LNCAP (cell line): Measurements from ENCODE around the gene RCSD1.

Experiments
- TF ChIP-seq, protein P1 (sequence below): fragments of 450-650 bp; IDR thresholded peaks from 2 replicates; pipeline ENCODE4 v1.5.1; 2017; ENCODE audit warnings: mild to moderate bottlenecking

Gene RCSD1

DNA sequence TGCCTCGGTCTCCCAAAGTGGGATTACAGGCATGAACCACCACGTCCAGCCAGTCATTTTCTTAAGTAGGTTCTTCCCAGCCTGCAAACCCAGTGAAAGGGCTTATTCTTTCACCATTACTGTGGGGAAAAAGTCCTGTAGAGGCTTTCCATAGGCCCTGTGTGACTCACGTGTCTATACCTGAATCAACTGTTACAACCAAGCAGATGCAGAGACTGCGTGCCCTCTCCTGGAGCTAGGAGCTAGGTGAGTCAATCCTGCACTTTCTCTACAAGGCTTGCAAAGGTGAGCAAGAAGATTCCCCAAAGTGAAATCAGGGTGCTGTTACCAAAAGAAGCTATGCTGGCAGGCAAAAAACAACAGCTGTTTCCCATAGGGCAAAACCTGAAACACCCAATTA, 77.9 kb downstream of the RCSD1 start:
- TF ChIP-seq, protein P1, sequence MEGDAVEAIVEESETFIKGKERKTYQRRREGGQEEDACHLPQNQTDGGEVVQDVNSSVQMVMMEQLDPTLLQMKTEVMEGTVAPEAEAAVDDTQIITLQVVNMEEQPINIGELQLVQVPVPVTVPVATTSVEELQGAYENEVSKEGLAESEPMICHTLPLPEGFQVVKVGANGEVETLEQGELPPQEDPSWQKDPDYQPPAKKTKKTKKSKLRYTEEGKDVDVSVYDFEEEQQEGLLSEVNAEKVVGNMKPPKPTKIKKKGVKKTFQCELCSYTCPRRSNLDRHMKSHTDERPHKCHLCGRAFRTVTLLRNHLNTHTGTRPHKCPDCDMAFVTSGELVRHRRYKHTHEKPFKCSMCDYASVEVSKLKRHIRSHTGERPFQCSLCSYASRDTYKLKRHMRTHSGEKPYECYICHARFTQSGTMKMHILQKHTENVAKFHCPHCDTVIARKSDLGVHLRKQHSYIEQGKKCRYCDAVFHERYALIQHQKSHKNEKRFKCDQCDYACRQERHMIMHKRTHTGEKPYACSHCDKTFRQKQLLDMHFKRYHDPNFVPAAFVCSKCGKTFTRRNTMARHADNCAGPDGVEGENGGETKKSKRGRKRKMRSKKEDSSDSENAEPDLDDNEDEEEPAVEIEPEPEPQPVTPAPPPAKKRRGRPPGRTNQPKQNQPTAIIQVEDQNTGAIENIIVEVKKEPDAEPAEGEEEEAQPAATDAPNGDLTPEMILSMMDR, result no peak

DNA sequence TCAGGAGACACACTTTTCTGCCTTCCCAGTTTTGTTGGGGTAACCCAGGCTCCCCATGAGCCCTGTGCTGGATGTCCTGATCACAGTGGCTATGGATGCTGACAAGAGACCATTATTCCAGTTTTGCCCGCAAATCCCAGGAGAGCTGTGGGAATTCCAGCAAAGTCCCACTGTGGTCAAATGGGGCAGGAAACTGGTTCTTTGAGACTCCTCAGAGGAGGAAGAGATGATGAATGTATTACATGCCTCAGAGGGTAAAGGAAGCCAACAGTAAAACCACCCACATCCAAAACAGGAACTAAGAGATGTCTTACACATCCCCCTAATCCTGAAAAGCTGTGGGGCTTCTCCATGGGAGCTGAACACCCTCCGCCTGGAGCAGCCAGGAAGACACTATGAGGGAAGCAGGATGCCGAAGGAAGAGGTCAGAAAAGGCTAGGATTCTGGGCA, 78.9 kb downstream of the RCSD1 start:
- TF ChIP-seq, protein P1, result no peak

DNA sequence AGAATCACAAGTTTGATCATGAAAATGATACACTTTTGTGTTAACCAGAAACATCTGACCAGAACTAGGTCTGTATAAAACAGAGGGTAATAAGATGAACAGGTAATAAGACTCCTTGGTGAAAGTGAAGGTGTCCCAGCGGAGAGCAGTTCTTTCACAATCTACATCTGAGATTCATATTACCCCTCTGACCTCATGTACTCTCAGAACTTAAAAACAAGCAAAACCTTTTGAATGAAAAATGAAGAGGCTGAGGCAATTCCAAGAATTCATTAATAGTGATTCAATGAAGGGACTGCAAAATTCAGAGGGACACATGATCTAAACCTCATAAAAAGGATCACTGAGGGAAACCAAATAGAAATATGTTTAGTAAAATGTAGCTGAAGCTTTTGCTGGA, 80.8 kb downstream of the RCSD1 start:
- TF ChIP-seq, protein P1, result no peak

DNA sequence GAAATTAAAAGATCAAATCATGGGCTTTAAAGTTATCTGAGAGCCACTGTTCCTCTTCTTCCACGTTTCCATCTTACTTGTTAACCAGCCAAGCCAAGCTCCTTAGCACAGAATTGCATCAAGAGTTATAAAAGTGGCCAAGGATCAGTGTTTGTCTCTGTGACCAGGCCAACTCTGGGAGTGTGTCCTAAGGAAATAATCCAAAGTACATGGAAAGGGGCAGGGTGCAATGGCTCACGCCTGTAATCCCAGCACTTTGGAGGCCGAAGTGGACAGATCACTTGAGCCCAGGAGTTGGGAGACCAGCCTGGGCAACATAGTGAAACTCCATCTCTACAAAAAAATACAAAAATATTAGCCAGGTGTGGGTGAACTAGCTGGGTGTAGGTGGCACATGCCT, 81.8 kb downstream of the RCSD1 start:
- TF ChIP-seq, protein P1, result no peak

DNA sequence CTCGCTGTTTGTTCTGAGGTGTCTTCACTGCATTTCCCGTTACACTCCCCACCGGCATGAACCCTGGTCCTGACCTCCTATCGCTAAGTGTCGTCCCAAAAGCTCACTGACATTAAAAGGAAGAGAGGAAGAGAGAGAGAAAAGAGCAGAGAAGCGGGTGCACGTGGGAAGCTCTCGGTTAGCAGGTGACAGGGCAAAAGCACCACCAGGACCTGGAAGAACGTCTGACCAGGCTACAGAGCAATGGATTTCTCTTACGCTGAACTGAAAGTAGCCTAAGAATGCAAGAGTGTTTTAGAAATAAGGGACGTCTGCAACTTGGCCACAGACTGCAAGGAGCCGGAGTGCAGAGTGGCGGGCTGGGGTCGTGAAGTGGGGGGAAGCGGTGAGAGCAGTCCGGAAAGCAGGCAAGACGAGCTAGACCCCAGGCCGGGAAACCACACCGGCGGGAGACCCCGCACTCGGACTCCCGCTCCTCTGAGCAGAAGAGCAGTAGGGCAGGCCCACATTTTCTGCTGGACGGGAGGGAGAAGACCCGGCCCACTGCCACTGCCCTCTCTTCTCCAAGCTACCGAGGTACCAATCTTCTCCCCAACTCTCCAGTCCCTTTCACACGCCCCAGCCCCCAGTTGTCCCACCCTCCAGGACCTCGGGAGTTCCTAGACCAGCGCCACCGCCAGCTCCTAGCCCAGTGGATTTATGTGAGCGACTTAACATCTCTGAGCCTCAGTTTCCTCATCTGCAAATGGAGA, 83.5 kb downstream of the RCSD1 start:
- TF ChIP-seq, protein P1, result no peak

DNA sequence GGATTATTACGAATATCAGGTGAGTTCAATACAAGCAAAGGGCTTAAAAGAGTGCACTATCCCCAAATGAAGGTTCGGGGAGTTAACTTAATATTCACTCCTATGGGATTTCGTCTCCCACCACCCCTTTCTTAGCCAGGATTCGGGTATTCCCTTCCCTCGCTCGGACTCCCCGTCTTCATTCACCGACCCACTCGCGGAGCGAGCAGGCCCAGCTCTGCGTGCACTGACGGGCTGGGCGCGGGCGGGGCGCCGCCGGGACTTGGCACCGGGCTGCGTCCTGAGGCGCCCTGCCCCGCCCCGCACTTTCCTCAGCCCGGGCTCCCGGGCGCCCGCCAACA, 84.0 kb downstream of the RCSD1 start:
- TF ChIP-seq, protein P1, result no peak

DNA sequence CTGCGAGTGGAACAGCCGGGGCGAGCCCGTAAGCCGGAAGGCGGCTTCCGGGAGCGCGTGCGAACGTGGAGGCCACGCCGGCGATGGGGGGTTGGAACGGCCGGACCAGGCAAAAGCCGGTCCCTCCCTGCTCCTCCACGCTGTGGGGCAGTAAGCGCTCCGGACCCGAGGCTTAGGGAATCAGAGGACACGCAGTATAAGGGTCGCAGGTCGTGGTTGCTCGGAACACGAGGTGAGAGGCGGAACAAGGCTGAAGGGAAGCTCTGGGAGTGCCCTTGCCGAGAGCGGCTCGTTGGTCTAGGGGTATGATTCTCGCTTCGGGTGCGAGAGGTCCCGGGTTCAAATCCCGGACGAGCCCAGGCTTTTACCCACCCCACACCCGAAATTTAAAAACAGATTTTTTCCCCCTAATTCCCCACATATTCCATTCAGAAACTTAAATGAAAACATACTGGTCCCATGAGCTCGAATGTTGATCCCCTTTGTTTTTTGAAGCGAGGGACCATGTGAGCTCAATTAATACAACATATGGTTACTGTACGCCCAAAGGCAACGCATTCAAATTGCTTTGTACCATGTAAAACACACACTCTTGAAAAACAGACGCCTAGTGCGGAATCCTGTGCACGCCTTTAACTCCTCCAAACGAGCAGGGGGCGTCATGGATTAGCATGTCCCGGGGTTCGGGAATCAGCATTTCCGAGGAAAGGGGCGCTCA, 84.6 kb downstream of the RCSD1 start:
- TF ChIP-seq, protein P1, result no peak
